Right kidney (tissue), 1 donor: ENCODE data around the gene FZD10.

Source experiments
- DNase-seq: peaks from one replicate; pipeline ENCODE4 v3.0.0-alpha.2; 2016

Gene FZD10

GRCh38 chr12:130131025-130131424 is 31.2 kb upstream of the FZD10 start:
- no peak for DNase-seq

GRCh38 chr12:130131801-130132200 is 30.5 kb upstream of the FZD10 start:
- DNase-seq, result no peak

- DNase-seq, result no peak
Observed at GRCh38 chr12:130132831-130133511, 29.3 kb upstream of the FZD10 start.

GRCh38 chr12:130133851-130134562 is 28.3 kb upstream of the FZD10 start:
- DNase-seq, result no peak

- no peak for DNase-seq
Observed at GRCh38 chr12:130134563-130134915, 27.7 kb upstream of the FZD10 start.

- no peak for DNase-seq
Observed at GRCh38 chr12:130136509-130137039, 25.7 kb upstream of the FZD10 start.

- no peak for DNase-seq
Observed at GRCh38 chr12:130137040-130138018, 24.9 kb upstream of the FZD10 start.

GRCh38 chr12:130138478-130138877 is 23.8 kb upstream of the FZD10 start:
- DNase-seq, result no peak

- no peak for DNase-seq
Observed at GRCh38 chr12:130139567-130140421, 22.5 kb upstream of the FZD10 start.

GRCh38 chr12:130141105-130141504 is 21.2 kb upstream of the FZD10 start:
- DNase-seq, result no peak

GRCh38 chr12:130141901-130142683 is 20.2 kb upstream of the FZD10 start:
- DNase-seq, result no peak

- DNase-seq, result no peak
Observed at GRCh38 chr12:130142736-130143135, 19.5 kb upstream of the FZD10 start.

- no peak for DNase-seq
Observed at GRCh38 chr12:130143136-130143535, 19.1 kb upstream of the FZD10 start.

- DNase-seq, result no peak
Observed at GRCh38 chr12:130144256-130144655, 18.0 kb upstream of the FZD10 start.

GRCh38 chr12:130145731-130146130 is 16.5 kb upstream of the FZD10 start:
- DNase-seq, result no peak

- no peak for DNase-seq
Observed at GRCh38 chr12:130146176-130146931, 15.9 kb upstream of the FZD10 start.

GRCh38 chr12:130147875-130148596 is 14.2 kb upstream of the FZD10 start:
- DNase-seq, result no peak

- no peak for DNase-seq
Observed at GRCh38 chr12:130151846-130152245, 10.4 kb upstream of the FZD10 start.

GRCh38 chr12:130152386-130152785 is 9.9 kb upstream of the FZD10 start:
- DNase-seq, result no peak
